H9 (cell line): Measurements from ENCODE around the gene LKAAEAR1. TPM values are rescaled to one million over a fixed set of nuclear protein-coding genes. Genes with fewer than 3 reads are reported as not detected.
A peak's percentile ranks its signal among the peaks of the same experiment; 100 is the strongest.

ENCODE experiments used
- DNase-seq: peaks from one replicate; pipeline ENCODE4 v3.0.0-alpha.2; 2017
- H2AFZ ChIP-seq: one replicate; pipeline ENCODE4 v1.6.1; 2013; ENCODE audit warnings: mild to moderate bottlenecking, low read length, control low read depth, moderate library complexity
- H2AK5ac ChIP-seq: 2 replicates; pipeline ENCODE4 v1.6.1; 2013; ENCODE audit warnings: low read length, control low read depth, mixed read lengths; ENCODE audit not compliant: insufficient read length
- H2BK120ac ChIP-seq: one replicate; pipeline ENCODE4 v1.6.1; 2013; ENCODE audit warnings: low read depth, mild to moderate bottlenecking, low read length, control low read depth, inconsistent platforms; ENCODE audit not compliant: poor library complexity, severe bottlenecking
- H2BK12ac ChIP-seq: 2 replicates; pipeline ENCODE4 v1.6.1; 2013; ENCODE audit warnings: low read length, control low read depth, mixed read lengths, low read depth; ENCODE audit not compliant: insufficient read length
- H2BK15ac ChIP-seq: 2 replicates; pipeline ENCODE4 v1.6.1; 2013; ENCODE audit warnings: low read depth, low read length, control low read depth
- H2BK20ac ChIP-seq: one replicate; pipeline ENCODE4 v1.6.1; 2013; ENCODE audit warnings: low read depth, mild to moderate bottlenecking, low read length, control low read depth, inconsistent platforms; ENCODE audit not compliant: poor library complexity, severe bottlenecking
- H2BK5ac ChIP-seq: 2 replicates; pipeline ENCODE4 v1.6.1; 2013; ENCODE audit warnings: low read length, control low read depth, mixed read lengths; ENCODE audit not compliant: insufficient read length
- H3K14ac ChIP-seq: 2 replicates; pipeline ENCODE4 v1.6.1; 2013; ENCODE audit warnings: low read length, control low read depth; ENCODE audit not compliant: insufficient read depth
- H3K18ac ChIP-seq: 2 replicates; pipeline ENCODE4 v1.6.1; 2013; ENCODE audit warnings: low read depth, mild to moderate bottlenecking, mixed read lengths, low read length, control low read depth; ENCODE audit not compliant: insufficient read length
- H3K23ac ChIP-seq: 2 replicates; pipeline ENCODE4 v1.6.1; 2013; ENCODE audit warnings: low read length, control low read depth, mixed read lengths, low read depth; ENCODE audit not compliant: insufficient read length
- H3K23me2 ChIP-seq: 2 replicates; pipeline ENCODE4 v1.6.1; 2013; ENCODE audit warnings: low read depth, mild to moderate bottlenecking, mixed read lengths, low read length, control low read depth; ENCODE audit not compliant: insufficient read length, poor library complexity, severe bottlenecking
- H3K27ac ChIP-seq: 2 replicates; pipeline ENCODE4 v1.5.1; 2013; ENCODE audit warnings: low read length, control low read depth, mixed read lengths, low read depth; ENCODE audit not compliant: insufficient read length
- H3K27me3 ChIP-seq: 2 replicates; pipeline ENCODE4 v1.6.1; 2013; ENCODE audit warnings: low read length, control low read depth, inconsistent platforms; ENCODE audit not compliant: insufficient read depth
- H3K4ac ChIP-seq: 2 replicates; pipeline ENCODE4 v1.6.1; 2013; ENCODE audit warnings: low read depth, mild to moderate bottlenecking, control low read depth, inconsistent platforms, low read length, moderate library complexity
- H3K4me1 ChIP-seq: 2 replicates; pipeline ENCODE4 v1.6.1; 2013; ENCODE audit warnings: low read length, control low read depth, inconsistent platforms; ENCODE audit not compliant: insufficient read depth
- H3K4me2 ChIP-seq: 2 replicates; pipeline ENCODE4 v1.6.1; 2013; ENCODE audit warnings: low read length, control low read depth, mixed read lengths; ENCODE audit not compliant: insufficient read length, insufficient read depth
- H3K56ac ChIP-seq: 2 replicates; pipeline ENCODE4 v1.6.1; 2013; ENCODE audit warnings: low read depth, mild to moderate bottlenecking, mixed read lengths, low read length, control low read depth; ENCODE audit not compliant: insufficient read length
- H3K79me1 ChIP-seq: 2 replicates; pipeline ENCODE4 v1.6.1; 2013; ENCODE audit warnings: low read depth, mild to moderate bottlenecking, moderate library complexity, low read length, control low read depth, inconsistent platforms; ENCODE audit not compliant: insufficient read depth, poor library complexity, severe bottlenecking
- H3K79me2 ChIP-seq: 2 replicates; pipeline ENCODE4 v1.6.1; 2013; ENCODE audit warnings: low read length, control low read depth, inconsistent platforms; ENCODE audit not compliant: insufficient read depth
- H3K9ac ChIP-seq: 2 replicates; pipeline ENCODE4 v1.6.1; 2013; ENCODE audit warnings: low read length, control low read depth, mixed read lengths; ENCODE audit not compliant: insufficient read length; ENCODE audit errors: extremely low read depth
- H3K9me3 ChIP-seq: one replicate; pipeline ENCODE4 v1.6.1; 2013; ENCODE audit warnings: low read depth, low read length, inconsistent platforms; ENCODE audit not compliant: control insufficient read depth
- H3T11ph ChIP-seq: one replicate; pipeline ENCODE4 v1.6.1; 2013; ENCODE audit warnings: mild to moderate bottlenecking, low read length, control low read depth, inconsistent platforms
- H4K20me1 ChIP-seq: one replicate; pipeline ENCODE4 v1.6.1; 2013; ENCODE audit not compliant: control insufficient read depth, insufficient read length, insufficient read depth
- H4K5ac ChIP-seq: 2 replicates; pipeline ENCODE4 v1.6.1; 2013; ENCODE audit warnings: low read depth, mild to moderate bottlenecking, mixed read lengths, low read length, control low read depth; ENCODE audit not compliant: insufficient read length
- H4K8ac ChIP-seq: replicated peaks from 2 replicates; pipeline ENCODE4 v1.6.1; 2013; ENCODE audit warnings: low read length, control low read depth, mixed read lengths, low read depth; ENCODE audit not compliant: insufficient read length
- H4K91ac ChIP-seq: 2 replicates; pipeline ENCODE4 v1.6.1; 2013; ENCODE audit warnings: low read depth, mild to moderate bottlenecking, moderate library complexity, mixed read lengths, low read length, control low read depth; ENCODE audit not compliant: insufficient read length
- H3K27ac Mint-ChIP-seq, 3 experiments: 2 replicates in 2 of 3; 3 replicates in 1 of 3; pipeline ENCODE4 v1.8.0; 2020 to 2021; ENCODE audit warnings: mixed read lengths in 3 of 3, mild to moderate bottlenecking in 1 of 3, moderate library complexity in 1 of 3
- H3K27me3 Mint-ChIP-seq: 2 replicates; pipeline ENCODE4 v1.8.0; 2021; ENCODE audit warnings: low read depth, mild to moderate bottlenecking, moderate library complexity, mixed read lengths
- H3K36me3 Mint-ChIP-seq, 3 experiments: 2 replicates in 2 of 3; 3 replicates in 1 of 3; pipeline ENCODE4 v1.8.0; 2020 to 2021; ENCODE audit warnings: low read depth in 3 of 3, mixed read lengths in 3 of 3; ENCODE audit not compliant: insufficient read depth in 1 of 3
- H3K4me1 Mint-ChIP-seq, 2 experiments: 2 replicates each; pipeline ENCODE4 v1.8.0; 2020; ENCODE audit warnings: mixed read lengths in 2 of 2
- H3K4me3 Mint-ChIP-seq, 2 experiments: 2 replicates in 1 of 2; 3 replicates in 1 of 2; pipeline ENCODE4 v1.8.0; 2020 to 2021; ENCODE audit warnings: mild to moderate bottlenecking in 2 of 2, mixed read lengths in 2 of 2, moderate library complexity in 1 of 2
- H3K9me3 Mint-ChIP-seq, 2 experiments: 2 replicates in 1 of 2; 3 replicates in 1 of 2; pipeline ENCODE4 v1.8.0; 2020; ENCODE audit warnings: mild to moderate bottlenecking in 2 of 2, mixed read lengths in 2 of 2, moderate library complexity in 1 of 2
- WGBS: extraction: QIAGEN DNeasy Blood & Tissue Kit; methylation state at CpG from one replicate; pipeline ENCODE4 v1.1.7; 2013; ENCODE audit warnings: missing lambda C conversion rate, low lambda C conversion rate, mixed read lengths; ENCODE audit not compliant: insufficient read length; ENCODE audit errors: extremely low coverage; 5-methylcytosine and 5-hydroxymethylcytosine counted together
- total RNA-seq: library from RNA; stranded (reverse); gene quantifications from 2 replicates; pipeline ENCODE4 v1.2.1, GENCODE V29; 2021
- TF ChIP-seq, protein P1 (sequence below): fragments of 200-600 bp; sonication (generic); conservative IDR thresholded peaks from 3 replicates; pipeline ENCODE4 v1.8.0; 2021; ENCODE audit warnings: antibody characterized with exemption, mild to moderate bottlenecking

The LKAAEAR1 gene
- total RNA-seq, 1 experiment from 2014 or later, result 0.39 TPM

DNA sequence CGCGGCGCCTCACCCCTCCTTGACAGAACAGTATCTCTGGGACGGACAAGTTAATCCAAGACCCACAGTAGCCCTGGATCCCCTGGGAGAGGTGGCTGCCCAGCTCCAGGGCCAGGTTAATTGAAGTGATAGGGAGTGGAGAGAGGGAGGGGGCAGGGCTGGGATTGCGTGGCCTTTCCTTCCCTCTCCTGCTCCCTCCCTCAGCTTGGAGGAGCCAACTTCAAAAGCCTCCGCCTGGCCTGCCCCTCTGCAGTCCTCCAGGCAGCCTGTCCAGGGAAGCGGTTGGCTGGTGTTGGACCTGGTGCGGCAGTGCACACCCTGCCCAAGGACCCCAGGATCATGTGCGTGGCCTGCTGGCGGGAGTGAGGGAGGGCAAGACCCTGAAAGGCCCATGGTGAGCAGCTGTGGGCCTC is 48.3 kb downstream of the LKAAEAR1 start, which contains the start of gene C20orf204:
TSS of gene C20orf204 (plus strand) at position 250 of the 413 bp plus-strand sequence. CDS start at position 392, 142 bp downstream.
- DNase-seq, result peak; percentile 51

More for the DNA sequence above, 48.3 kb downstream of the LKAAEAR1 start, which contains the start of gene C20orf204:
- H3K79me1 ChIP-seq, result no peaks in the 10 kb centered on the region
- TF ChIP-seq, protein P1, sequence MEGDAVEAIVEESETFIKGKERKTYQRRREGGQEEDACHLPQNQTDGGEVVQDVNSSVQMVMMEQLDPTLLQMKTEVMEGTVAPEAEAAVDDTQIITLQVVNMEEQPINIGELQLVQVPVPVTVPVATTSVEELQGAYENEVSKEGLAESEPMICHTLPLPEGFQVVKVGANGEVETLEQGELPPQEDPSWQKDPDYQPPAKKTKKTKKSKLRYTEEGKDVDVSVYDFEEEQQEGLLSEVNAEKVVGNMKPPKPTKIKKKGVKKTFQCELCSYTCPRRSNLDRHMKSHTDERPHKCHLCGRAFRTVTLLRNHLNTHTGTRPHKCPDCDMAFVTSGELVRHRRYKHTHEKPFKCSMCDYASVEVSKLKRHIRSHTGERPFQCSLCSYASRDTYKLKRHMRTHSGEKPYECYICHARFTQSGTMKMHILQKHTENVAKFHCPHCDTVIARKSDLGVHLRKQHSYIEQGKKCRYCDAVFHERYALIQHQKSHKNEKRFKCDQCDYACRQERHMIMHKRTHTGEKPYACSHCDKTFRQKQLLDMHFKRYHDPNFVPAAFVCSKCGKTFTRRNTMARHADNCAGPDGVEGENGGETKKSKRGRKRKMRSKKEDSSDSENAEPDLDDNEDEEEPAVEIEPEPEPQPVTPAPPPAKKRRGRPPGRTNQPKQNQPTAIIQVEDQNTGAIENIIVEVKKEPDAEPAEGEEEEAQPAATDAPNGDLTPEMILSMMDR, result no peak
- no peak within 1 kb of the TSS for H3K4me2 ChIP-seq
- H2BK120ac ChIP-seq, result no peak within 1 kb of the TSS
- no peak within 1 kb of the TSS for H4K8ac ChIP-seq
- H2BK15ac ChIP-seq, result no peak within 1 kb of the TSS
- no peak within 1 kb of the TSS for H2AK5ac ChIP-seq
- H3K27me3 ChIP-seq, result peaks cover 6% of the 10 kb centered on the region; the same call in 1 of the 2 replicates
- H3K4ac ChIP-seq, result no peak within 1 kb of the TSS
- no CpG with 5 or more reads among the region's 10 CpGs for WGBS
- H4K5ac ChIP-seq, result no peak within 1 kb of the TSS
- peaks cover 3 to 34% (median 20%) of the 10 kb centered on the region in 3 experiments; a peak in 6 of 7 replicates for H3K36me3 Mint-ChIP-seq
- H3K4me3 Mint-ChIP-seq, result peak within 1 kb of the TSS in 1 of 2 experiments; percentile 44; a peak in 2 of 5 replicates
- no peak within 1 kb of the TSS for H3K27ac ChIP-seq
- no peaks in the 10 kb centered on the region for H3K9me3 ChIP-seq
- H4K91ac ChIP-seq, result no peak within 1 kb of the TSS
- H3K18ac ChIP-seq, result no peak within 1 kb of the TSS
- no peak within 1 kb of the TSS for H3T11ph ChIP-seq
- no peak within 1 kb of the TSS for H3K14ac ChIP-seq
- no peak within 1 kb of the TSS for H2BK12ac ChIP-seq
- peaks cover 25% of the 10 kb centered on the region in 2 experiments for H3K4me1 Mint-ChIP-seq
- no peak within 1 kb of the TSS for H3K9ac ChIP-seq
- H3K23me2 ChIP-seq, result peaks cover 11% of the 10 kb centered on the region
- H2BK5ac ChIP-seq, result no peak within 1 kb of the TSS
- H3K27me3 Mint-ChIP-seq, result peaks cover 26% of the 10 kb centered on the region
- H3K56ac ChIP-seq, result no peak within 1 kb of the TSS
- H3K79me2 ChIP-seq, result no peaks in the 10 kb centered on the region
- peaks cover 5% of the 10 kb centered on the region for H3K4me1 ChIP-seq
- peak within 1 kb of the TSS in 2 of 3 experiments; percentile 28 to 89; a peak in 1 of 7 replicates for H3K27ac Mint-ChIP-seq
- no peak within 1 kb of the TSS for H3K23ac ChIP-seq
- peaks cover 0 to 2% of the 10 kb centered on the region in 2 experiments; a peak in 1 of 5 replicates for H3K9me3 Mint-ChIP-seq
- no peaks in the 10 kb centered on the region for H4K20me1 ChIP-seq
- no peak within 1 kb of the TSS for H2BK20ac ChIP-seq
- no peak within 1 kb of the TSS for H2AFZ ChIP-seq
